Stimulated activated naive CD8-positive, alpha-beta T cell treated with anti-CD3 and anti-CD28 coated beads, Interleukin-15, Interleukin-2, amounts not matched to agents 100 ng/mL and 50 ng/mL, for 24 hours (primary cell): ENCODE data around the gene LIN7C.
"Not testable (repeated sequence)": the region's sequence is repeated elsewhere in the genome, so short reads cannot be mapped to it uniquely, and the experiment has no call there.

ENCODE experiments used
- H3K27ac Mint-ChIP-seq: one replicate; pipeline ENCODE4 v1.8.0; 2021; ENCODE audit warnings: mild to moderate bottlenecking, mixed read lengths
- H3K27me3 Mint-ChIP-seq: one replicate; pipeline ENCODE4 v1.8.0; 2021; ENCODE audit warnings: mixed read lengths
- H3K36me3 Mint-ChIP-seq: one replicate; pipeline ENCODE4 v1.8.0; 2021; ENCODE audit warnings: low read depth, mixed read lengths
- H3K4me1 Mint-ChIP-seq: one replicate; pipeline ENCODE4 v1.8.0; 2021; ENCODE audit warnings: low read depth, mixed read lengths
- H3K4me3 Mint-ChIP-seq: one replicate; pipeline ENCODE4 v1.8.0; 2021; ENCODE audit warnings: mild to moderate bottlenecking, mixed read lengths
- H3K9me3 Mint-ChIP-seq: one replicate; pipeline ENCODE4 v1.8.0; 2021; ENCODE audit warnings: mixed read lengths

Gene LIN7C

DNA sequence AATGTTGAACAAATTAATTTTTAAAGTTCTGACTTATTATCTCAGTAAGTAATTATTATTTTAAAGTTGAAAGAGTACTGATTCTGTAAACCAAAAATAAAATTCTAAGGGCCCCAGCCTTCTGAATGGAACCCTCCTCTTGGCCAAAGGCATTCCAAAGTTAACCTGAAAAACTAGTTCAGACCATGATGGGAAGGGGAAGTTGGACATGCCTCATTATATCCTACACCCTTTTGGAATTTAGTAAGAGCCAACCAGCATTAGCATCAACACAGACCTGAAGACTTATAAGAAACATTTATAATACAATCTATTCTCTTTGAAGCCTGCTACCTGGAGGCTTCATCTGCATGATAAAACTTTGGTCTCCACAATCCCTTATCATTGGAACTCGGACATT lies 52.9 kb downstream of the LIN7C start:
- H3K4me1 Mint-ChIP-seq, result no peaks in the 10 kb centered on the region
- H3K36me3 Mint-ChIP-seq, result no peaks in the 10 kb centered on the region
- no peak overlapping the region for H3K27ac Mint-ChIP-seq
- H3K9me3 Mint-ChIP-seq, result no peaks in the 10 kb centered on the region
- H3K4me3 Mint-ChIP-seq, result no peak overlapping the region
- no peaks in the 10 kb centered on the region for H3K27me3 Mint-ChIP-seq

DNA sequence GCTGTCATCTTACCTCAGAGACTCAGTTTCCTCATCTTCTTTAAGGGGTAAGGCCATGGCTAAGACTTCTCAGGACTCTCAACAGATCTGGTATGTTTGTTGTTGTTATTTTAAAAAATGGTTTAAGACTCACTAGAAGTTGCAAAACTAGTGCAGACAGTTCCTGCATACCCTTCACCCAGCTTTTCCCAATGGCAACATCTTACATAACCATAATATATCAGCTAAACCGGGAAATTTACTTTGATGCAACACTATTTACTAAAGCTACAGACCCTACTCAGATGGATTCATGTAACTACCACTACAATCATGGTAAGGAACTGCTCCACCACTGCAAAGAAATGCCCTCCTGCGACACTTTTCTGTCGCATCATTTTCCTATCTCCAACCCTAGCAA lies 54.4 kb downstream of the LIN7C start:
- Mint-ChIP-seq H3K9me3 (no peaks in the 10 kb centered on the region), H3K27ac (no peak overlapping the region)

DNA sequence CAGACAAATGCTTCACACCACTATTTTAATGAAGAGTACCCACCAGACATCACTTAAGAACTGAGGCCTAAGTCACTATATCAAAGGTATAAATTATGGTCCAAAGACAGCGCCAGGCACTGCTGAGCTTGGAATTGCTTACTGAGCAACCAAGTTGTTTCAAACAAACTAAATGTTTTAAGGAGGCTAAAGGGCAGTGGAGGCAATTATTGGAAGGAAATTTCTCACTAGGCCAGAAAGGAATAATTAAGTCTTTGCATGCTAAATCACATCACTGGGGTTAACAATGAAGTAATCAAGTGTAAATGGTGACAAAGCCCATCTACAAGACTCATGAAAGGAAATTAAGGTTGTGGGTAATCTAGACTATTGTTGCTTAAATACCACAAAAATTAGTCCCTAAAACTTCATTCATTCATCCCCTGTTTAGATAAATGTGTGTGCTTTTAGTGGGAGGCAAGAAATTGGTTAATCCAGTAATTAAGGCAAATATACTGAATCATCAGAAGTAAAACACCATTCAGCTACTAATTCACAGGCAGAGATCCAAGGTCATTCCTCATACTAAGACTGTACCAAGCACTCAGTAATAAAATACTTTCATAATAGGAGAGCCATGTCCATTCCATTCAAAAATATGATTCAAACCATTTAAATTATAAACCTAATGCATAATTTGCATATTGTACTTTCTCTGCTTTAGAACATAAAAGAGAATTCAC lies 55.2 kb downstream of the LIN7C start:
- Mint-ChIP-seq H3K36me3 (no peaks in the 10 kb centered on the region), H3K27ac (no peak overlapping the region), H3K4me1 (no peaks in the 10 kb centered on the region), H3K27me3 (no peaks in the 10 kb centered on the region), H3K9me3 (no peaks in the 10 kb centered on the region), H3K4me3 (no peak overlapping the region)

More for the DNA sequence above, 54.4 kb downstream of the LIN7C start:
- H3K27me3 Mint-ChIP-seq, result no peaks in the 10 kb centered on the region
- no peak overlapping the region for H3K4me3 Mint-ChIP-seq
- no peaks in the 10 kb centered on the region for H3K4me1 Mint-ChIP-seq
- H3K36me3 Mint-ChIP-seq, result no peaks in the 10 kb centered on the region

DNA sequence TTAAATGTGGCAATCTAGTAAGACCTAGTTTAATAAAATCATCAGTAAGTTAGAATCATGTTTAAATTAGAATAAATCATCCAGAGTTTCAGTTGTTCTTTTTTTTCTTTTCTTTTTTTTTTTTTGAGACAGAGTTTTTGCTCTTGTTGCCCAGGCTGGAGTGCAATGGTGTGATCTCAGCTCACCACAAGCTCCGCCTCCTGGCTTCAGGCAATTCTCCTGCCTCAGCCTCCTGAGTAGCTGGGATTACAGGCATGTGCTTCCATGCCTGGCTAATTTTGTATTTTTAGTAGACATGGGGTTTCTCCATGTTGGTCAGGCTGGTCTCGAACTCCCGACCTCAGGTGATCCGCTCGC lies 58.4 kb downstream of the LIN7C start:
- H3K9me3 Mint-ChIP-seq, H3K4me3 Mint-ChIP-seq, H3K27me3 Mint-ChIP-seq, H3K36me3 Mint-ChIP-seq, H3K4me1 Mint-ChIP-seq, H3K27ac Mint-ChIP-seq: not testable (repeated sequence)

DNA sequence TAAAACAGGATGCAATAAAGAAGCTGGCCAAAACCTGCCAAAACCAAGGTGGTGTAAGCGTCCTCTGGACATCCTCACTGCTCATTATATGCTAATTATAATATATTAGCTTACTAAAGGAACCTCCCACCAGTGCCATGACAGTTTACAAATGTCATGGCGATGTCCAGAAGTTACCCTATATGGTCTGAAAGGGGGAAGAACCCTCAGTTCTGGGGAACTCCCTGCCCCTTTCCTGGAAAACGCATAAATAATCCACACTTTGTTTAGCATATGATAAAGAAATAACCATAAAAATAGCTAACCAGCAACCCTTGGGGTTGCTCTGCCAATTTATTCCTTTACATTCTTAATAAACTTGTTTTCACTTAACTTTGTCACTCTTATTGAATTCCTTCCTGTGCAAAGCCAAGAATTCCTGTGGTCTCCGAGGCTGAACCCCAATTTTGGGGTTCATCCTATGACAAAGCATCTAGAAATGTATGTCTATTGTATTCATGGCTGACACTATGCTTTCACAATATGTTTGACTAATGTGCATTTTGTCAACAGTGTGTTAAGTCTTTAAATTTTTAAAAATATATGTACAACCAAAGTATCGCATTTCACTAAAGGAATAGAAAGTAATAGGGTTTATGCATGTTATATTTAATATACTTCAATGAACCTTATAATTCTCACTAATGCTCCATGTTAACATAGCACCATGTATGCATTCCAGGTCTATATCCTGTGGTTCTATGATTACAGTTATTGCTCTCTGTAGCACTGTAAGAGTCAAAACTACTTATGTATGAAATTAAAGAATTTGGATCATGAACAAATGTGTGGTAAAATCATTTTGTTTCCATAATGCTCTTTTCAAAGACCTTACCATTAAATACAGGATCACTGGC lies 59.0 kb downstream of the LIN7C start:
- no peaks in the 10 kb centered on the region for H3K27me3 Mint-ChIP-seq
- no peak overlapping the region for H3K4me3 Mint-ChIP-seq
- no peaks in the 10 kb centered on the region for H3K36me3 Mint-ChIP-seq
- H3K4me1 Mint-ChIP-seq, result no peaks in the 10 kb centered on the region
- H3K9me3 Mint-ChIP-seq, result no peaks in the 10 kb centered on the region
- H3K27ac Mint-ChIP-seq, result no peak overlapping the region

DNA sequence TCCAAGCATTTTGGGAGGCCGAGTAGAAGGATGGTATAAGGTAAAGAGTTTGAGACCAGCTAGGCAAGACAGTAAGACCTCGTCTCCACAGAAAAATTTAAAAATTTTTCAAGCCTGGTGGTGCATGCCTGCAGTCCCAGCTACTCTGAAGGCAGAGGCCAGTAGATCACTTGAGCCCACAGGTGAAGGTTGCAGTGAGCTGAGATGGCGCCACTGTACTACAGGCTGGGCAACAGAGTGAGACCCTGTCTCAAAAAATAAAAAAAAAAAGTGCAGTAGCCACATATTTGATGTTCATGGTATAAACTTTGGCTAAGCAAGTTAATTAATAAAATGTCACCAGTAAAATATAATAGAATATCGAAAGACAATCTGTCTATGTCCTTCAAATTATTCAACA lies 60.9 kb downstream of the LIN7C start:
- no peaks in the 10 kb centered on the region for H3K4me1 Mint-ChIP-seq
- no peak overlapping the region for H3K4me3 Mint-ChIP-seq
- H3K27me3 Mint-ChIP-seq, result peaks cover 4% of the 10 kb centered on the region
- no peaks in the 10 kb centered on the region for H3K36me3 Mint-ChIP-seq
- no peaks in the 10 kb centered on the region for H3K9me3 Mint-ChIP-seq
- H3K27ac Mint-ChIP-seq, result no peak overlapping the region

DNA sequence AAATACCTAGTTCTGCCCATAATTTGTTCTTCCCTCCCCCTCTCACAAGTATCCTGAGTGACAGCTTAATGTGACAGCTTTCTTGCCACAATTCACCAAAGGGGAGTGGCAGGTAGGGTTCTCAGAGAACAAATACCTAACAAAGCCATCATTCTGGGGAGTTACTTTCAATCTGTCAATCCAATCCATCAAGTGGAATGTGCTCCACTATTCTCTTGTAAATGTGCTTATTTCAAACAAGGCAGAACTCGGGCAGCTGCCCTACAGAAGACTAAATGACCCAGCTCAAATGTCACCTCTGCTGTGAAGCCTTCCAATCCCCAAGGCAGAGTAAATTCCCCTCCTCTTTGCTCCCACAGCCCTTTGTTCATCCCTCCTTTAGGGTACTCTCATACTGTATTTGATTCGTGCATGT lies 61.8 kb downstream of the LIN7C start:
- H3K27ac Mint-ChIP-seq, result no peak overlapping the region

More for the DNA sequence above, 61.8 kb downstream of the LIN7C start:
- H3K9me3 Mint-ChIP-seq, result no peaks in the 10 kb centered on the region
- peaks cover 4% of the 10 kb centered on the region for H3K27me3 Mint-ChIP-seq
- no peaks in the 10 kb centered on the region for H3K4me1 Mint-ChIP-seq
- H3K36me3 Mint-ChIP-seq, result no peaks in the 10 kb centered on the region
- no peak overlapping the region for H3K4me3 Mint-ChIP-seq
